ENCODE data around the gene PIP5K1B. TPM values are rescaled to one million over a fixed set of nuclear protein-coding genes. Genes with fewer than 3 reads are reported as not detected.
"Not testable (repeated sequence)": the region's sequence is repeated elsewhere in the genome, so short reads cannot be mapped to it uniquely, and the experiment has no call there.

The PIP5K1B gene
- total RNA-seq, 1 experiment from 2014 or later = 5.2 TPM

GRCh38 chr9:68692519-68692918 lies 12.5 kb upstream of the PIP5K1B start (continued):
- TF ChIP-seq AR (CRISPR knock-in tag; IDR thresholded peaks at IDR 0.05) (no peak), FOXP1 (CRISPR knock-in tag; IDR thresholded peaks at IDR 0.05; ENCODE audit: borderline replicate concordance) (no peak), GRHL2 (CRISPR knock-in tag; IDR thresholded peaks at IDR 0.05; ENCODE audit: insufficient replicate concordance, severe bottlenecking) (no peak), E2F1 (CRISPR knock-in tag; IDR thresholded peaks at IDR 0.05) (no peak), KAT7 (CRISPR knock-in tag; IDR thresholded peaks at IDR 0.05; ENCODE audit: borderline replicate concordance) (no peak)

- H3K27ac Mint-ChIP-seq = no peak overlapping the region
- CTCF ChIA-PET = no interaction called here
- no peaks in the 10 kb centered on the region for H3K36me3 Mint-ChIP-seq
- POLR2A ChIA-PET = no interaction called here
- ATAC-seq (no peak), DNase-seq (ENCODE audit: low spot score) (no peak)
- peaks cover 7% of the 10 kb centered on the region for H3K4me1 Mint-ChIP-seq
- H3K9me3 Mint-ChIP-seq = peaks cover 7% of the 10 kb centered on the region; the same call in 1 of the 2 replicates
- no peak for TF ChIP-seq SMAD4 (CRISPR knock-in tag; IDR thresholded peaks at IDR 0.05)
- no peak for TF ChIP-seq TEAD1 (CRISPR knock-in tag; IDR thresholded peaks at IDR 0.05)
- no peak for TF ChIP-seq FOXK1 (CRISPR knock-in tag; IDR thresholded peaks at IDR 0.05)
- TF ChIP-seq SP1 (CRISPR knock-in tag; conservative IDR thresholded peaks at IDR 0.05) = no peak
- no peak for TF ChIP-seq ZNF138 (CRISPR knock-in tag; conservative IDR thresholded peaks at IDR 0.05)
- TF ChIP-seq NFATC4 (CRISPR knock-in tag; IDR thresholded peaks at IDR 0.05) = no peak
- H3K27me3 Mint-ChIP-seq (ENCODE audit: low read depth) = no peaks in the 10 kb centered on the region; the same call in 1 of the 2 replicates
- no peak overlapping the region for H3K4me3 Mint-ChIP-seq
Observed at GRCh38 chr9:68694125-68694524, 10.9 kb upstream of the PIP5K1B start.

GRCh38 chr9:68697851-68698250 lies 7.2 kb upstream of the PIP5K1B start:
- CTCF ChIA-PET = interaction anchor here (0.9 kb wide), 1 partner anchor 114 kb away, joined by 3 read pairs; no protein-coding TSS in a partner anchor
- peaks cover 3% of the 10 kb centered on the region; the same call in 1 of the 2 replicates for H3K4me1 Mint-ChIP-seq
- TF ChIP-seq TEAD1 (CRISPR knock-in tag; IDR thresholded peaks at IDR 0.05) (no peak), ZNF317 (CRISPR knock-in tag; IDR thresholded peaks at IDR 0.05; ENCODE audit: borderline replicate concordance, low read depth) (no peak)
- POLR2A ChIA-PET = interaction anchor here (0.8 kb wide), 1 partner anchor 11 kb away, joined by 4 read pairs; no protein-coding TSS in a partner anchor
- ATAC-seq (no peak; the same call in 1 of the 2 replicates), DNase-seq (ENCODE audit: low spot score) (no peak)
- no peaks in the 10 kb centered on the region for H3K36me3 Mint-ChIP-seq
- H3K4me3 Mint-ChIP-seq = no peak overlapping the region
- H3K27me3 Mint-ChIP-seq (ENCODE audit: low read depth) = no peaks in the 10 kb centered on the region; the same call in none of the 2 replicates
- no peak overlapping the region for H3K27ac Mint-ChIP-seq
- peaks cover 7% of the 10 kb centered on the region; the same call in 1 of the 2 replicates for H3K9me3 Mint-ChIP-seq

- H3K4me1 Mint-ChIP-seq = peaks cover 9% of the 10 kb centered on the region; the same call in 1 of the 2 replicates
- peaks cover 9% of the 10 kb centered on the region for H3K27me3 Mint-ChIP-seq (ENCODE audit: low read depth)
Observed at GRCh38 chr9:68698943-68699509, 6.0 kb upstream of the PIP5K1B start.

GRCh38 chr9:68699625-68700024 lies 5.4 kb upstream of the PIP5K1B start:
- H3K9me3 Mint-ChIP-seq; H3K4me3 Mint-ChIP-seq; H3K36me3 Mint-ChIP-seq; ATAC-seq; DNase-seq (ENCODE audit: low spot score); H3K27ac Mint-ChIP-seq; POLR2A ChIA-PET: not testable (repeated sequence)
- CTCF ChIA-PET = interaction anchor here (1.0 to 1.6 kb wide), 2 partner anchors 14 to 300 kb away, joined by 3 to 5 read pairs; no protein-coding TSS in a partner anchor
- peaks cover 15% of the 10 kb centered on the region for H3K4me1 Mint-ChIP-seq
- peaks cover 15% of the 10 kb centered on the region for H3K27me3 Mint-ChIP-seq (ENCODE audit: low read depth)

More at GRCh38 chr9:68698943-68699509, 6.0 kb upstream of the PIP5K1B start:
- POLR2A ChIA-PET = no interaction called here
- no peaks in the 10 kb centered on the region for H3K36me3 Mint-ChIP-seq
- peaks cover 7% of the 10 kb centered on the region; the same call in 1 of the 2 replicates for H3K9me3 Mint-ChIP-seq
- H3K27ac Mint-ChIP-seq = no peak overlapping the region
- no peak overlapping the region for H3K4me3 Mint-ChIP-seq
- CTCF ChIA-PET = no interaction called here
- TF ChIP-seq E2F4 (CRISPR knock-in tag; IDR thresholded peaks at IDR 0.05; ENCODE audit: borderline replicate concordance, low read depth) = no peak
- no peak for TF ChIP-seq MXD4 (CRISPR knock-in tag; IDR thresholded peaks at IDR 0.05; ENCODE audit: borderline replicate concordance)
- no peak for TF ChIP-seq RORB (CRISPR knock-in tag; IDR thresholded peaks at IDR 0.05)
- no peak for TF ChIP-seq IRF2 (CRISPR knock-in tag; IDR thresholded peaks at IDR 0.05; ENCODE audit: borderline replicate concordance, low read depth)
- no peak for TF ChIP-seq TEAD1 (CRISPR knock-in tag; IDR thresholded peaks at IDR 0.05)
- ATAC-seq (no peak), DNase-seq (ENCODE audit: low spot score) (no peak)

Measured in WTC11 (cell line).